Tibial artery (tissue), 4 donors: ENCODE data around the gene SMIM38.

Experiments
- DNase-seq, 2 donors: peaks; one replicate each; pipeline ENCODE4 v3.0.0-alpha.2; 2019
- H3K27ac ChIP-seq, 2 donors: fragments of 200-600 bp; sonication (generic) in 1 of 2; 1 replicate in 1 of 2; 2 replicates in 1 of 2; pipeline ENCODE4 v1.5.1; 2018 to 2019; ENCODE audit warnings: mild to moderate bottlenecking in 1 of 2
- H3K27me3 ChIP-seq, 2 donors: fragments of 200-600 bp; sonication (generic) in 1 of 2; one replicate each; pipeline versions ENCODE4 v1.5.1 to v1.6.0; 2016 to 2019
- H3K36me3 ChIP-seq, 3 donors: fragments of 200-600 bp; sonication (generic) in 2 of 3; one replicate each; pipeline ENCODE4 v1.5.1; 2016 to 2019; ENCODE audit warnings: mild to moderate bottlenecking in 2 of 3
- H3K4me1 ChIP-seq, 4 donors: fragments of 200-600 bp; sonication (generic) in 2 of 4; 1 replicate in 3 of 4; 2 replicates in 1 of 4; pipeline ENCODE4 v1.5.1; 2016 to 2019
- H3K4me3 ChIP-seq, 2 donors: fragments of 200-600 bp; sonication (generic) in 1 of 2; 1 replicate in 1 of 2; 2 replicates in 1 of 2; pipeline ENCODE4 v1.5.1; 2018 to 2019; ENCODE audit warnings: mild to moderate bottlenecking in 2 of 2
- H3K9me3 ChIP-seq, 3 donors: fragments of 200-600 bp; sonication (generic) in 1 of 3; one replicate each; pipeline ENCODE4 v1.5.1; 2016 to 2019
- CTCF ChIP-seq, 2 experiments: fragments of 200-600 bp in 1 of 2; fragments of 450-650 bp in 1 of 2; IDR thresholded peaks; one replicate each; pipeline ENCODE4 v1.5.1; 2017 to 2019; ENCODE audit warnings: antibody characterized with exemption in 2 of 2, mild to moderate bottlenecking in 1 of 2, moderate library complexity in 1 of 2
- intact Hi-C: fragments of 100-400 bp; cut with DNase I; formaldehyde crosslinking; loops from one replicate; pipeline ENCODE4 v1.15.0; 2023; ENCODE audit warnings: low total_unique reads

SMIM38 gene

GRCh38 chr11:69192301-69192721 is 36.6 kb downstream of the SMIM38 start:
- no peaks in the 10 kb centered on the region for H3K4me1 ChIP-seq
- H3K27me3 ChIP-seq, result peaks cover 0 to 15% of the 10 kb centered on the region in 2 donors
- intact Hi-C loops, result no loop called here
- no peak for TF ChIP-seq CTCF (IDR thresholded peaks at IDR 0.05)
- H3K36me3 ChIP-seq, result peaks cover 0 to 6% (median 0%) of the 10 kb centered on the region in 3 donors
- H3K27ac ChIP-seq, result no peak overlapping the region
- no peak overlapping the region for H3K4me3 ChIP-seq
- H3K9me3 ChIP-seq, result peaks cover 0 to 8% (median 7%) of the 10 kb centered on the region in 3 donors
- DNase-seq, result no peak

- no peak for TF ChIP-seq CTCF (IDR thresholded peaks at IDR 0.05)
- Histone ChIP-seq H3K4me1 (no peaks in the 10 kb centered on the region), H3K36me3 (no peaks in the 10 kb centered on the region), H3K9me3 (no peaks in the 10 kb centered on the region), H3K27ac (no peak overlapping the region), H3K27me3 (peaks cover 0 to 16% of the 10 kb centered on the region in 2 donors), H3K4me3 (no peak overlapping the region)
- DNase-seq, result no peak
- intact Hi-C loops, result no loop called here
Measured at GRCh38 chr11:69193151-69193550, 37.4 kb downstream of the SMIM38 start.

GRCh38 chr11:69193629-69194028 is 37.9 kb downstream of the SMIM38 start:
- peaks cover 0 to 20% of the 10 kb centered on the region in 2 donors for H3K27me3 ChIP-seq
- no peak overlapping the region for H3K27ac ChIP-seq
- intact Hi-C loops, result no loop called here
- H3K36me3 ChIP-seq, result no peaks in the 10 kb centered on the region
- no peaks in the 10 kb centered on the region for H3K4me1 ChIP-seq
- TF ChIP-seq CTCF (IDR thresholded peaks at IDR 0.05), result no peak
- H3K4me3 ChIP-seq, result no peak overlapping the region
- H3K9me3 ChIP-seq, result no peaks in the 10 kb centered on the region
- DNase-seq, result no peak

GRCh38 chr11:69194396-69194795 is 38.7 kb downstream of the SMIM38 start:
- Histone ChIP-seq H3K4me3 (no peak overlapping the region), H3K4me1 (no peaks in the 10 kb centered on the region), H3K27me3 (peaks cover 0 to 22% of the 10 kb centered on the region in 2 donors), H3K9me3 (no peaks in the 10 kb centered on the region), H3K27ac (no peak overlapping the region), H3K36me3 (no peaks in the 10 kb centered on the region)
- intact Hi-C loops, result no loop called here
- DNase-seq, result no peak
- no peak for TF ChIP-seq CTCF (IDR thresholded peaks at IDR 0.05)

GRCh38 chr11:69194956-69195355 is 39.2 kb downstream of the SMIM38 start:
- intact Hi-C loops, result no loop called here
- Histone ChIP-seq H3K4me3 (no peak overlapping the region), H3K9me3 (no peaks in the 10 kb centered on the region), H3K27me3 (peaks cover 0 to 22% of the 10 kb centered on the region in 2 donors), H3K36me3 (no peaks in the 10 kb centered on the region), H3K27ac (no peak overlapping the region), H3K4me1 (no peaks in the 10 kb centered on the region)
- TF ChIP-seq CTCF (IDR thresholded peaks at IDR 0.05), result no peak
- no peak for DNase-seq
